Body of pancreas (tissue), 4 donors: ENCODE data around the gene NOB1.

Source experiments
- POLR2A ChIP-seq, 3 donors: fragments of 450-650 bp; IDR thresholded peaks; one replicate each; pipeline ENCODE4 v1.6.1; 2016; ENCODE audit warnings: antibody characterized with exemption in 3 of 3, mild to moderate bottlenecking in 2 of 3
- TF ChIP-seq, protein P1 (sequence below), 7 experiments: fragments of 450-650 bp in 4 of 7; fragments of 200-600 bp in 3 of 7; sonication (generic) in 3 of 7; IDR thresholded peaks; one replicate each; pipeline ENCODE4 v1.5.1; 2016 to 2019; ENCODE audit warnings: antibody characterized with exemption in 7 of 7

DNA sequence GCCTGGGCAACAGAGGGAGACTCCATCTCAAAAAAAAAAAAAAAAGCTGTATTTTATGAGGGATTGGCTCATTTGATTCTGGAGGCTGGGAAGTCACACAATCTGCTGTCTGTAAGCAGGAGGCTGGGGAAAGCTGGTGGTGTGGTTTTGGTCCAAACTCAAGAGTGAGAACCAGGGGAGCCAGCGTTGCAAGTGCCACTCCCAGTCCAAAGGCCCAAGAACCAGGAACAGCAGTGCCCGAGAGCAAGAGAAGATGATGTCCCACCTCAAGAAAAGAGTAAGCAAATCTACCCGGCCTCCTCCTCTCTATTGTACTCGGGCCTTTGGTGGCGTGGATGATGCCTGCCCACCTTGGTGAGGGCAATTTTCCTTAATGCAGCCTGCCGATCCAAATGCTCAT is 22.6 kb downstream of the NOB1 start:
- TF ChIP-seq, protein P1, sequence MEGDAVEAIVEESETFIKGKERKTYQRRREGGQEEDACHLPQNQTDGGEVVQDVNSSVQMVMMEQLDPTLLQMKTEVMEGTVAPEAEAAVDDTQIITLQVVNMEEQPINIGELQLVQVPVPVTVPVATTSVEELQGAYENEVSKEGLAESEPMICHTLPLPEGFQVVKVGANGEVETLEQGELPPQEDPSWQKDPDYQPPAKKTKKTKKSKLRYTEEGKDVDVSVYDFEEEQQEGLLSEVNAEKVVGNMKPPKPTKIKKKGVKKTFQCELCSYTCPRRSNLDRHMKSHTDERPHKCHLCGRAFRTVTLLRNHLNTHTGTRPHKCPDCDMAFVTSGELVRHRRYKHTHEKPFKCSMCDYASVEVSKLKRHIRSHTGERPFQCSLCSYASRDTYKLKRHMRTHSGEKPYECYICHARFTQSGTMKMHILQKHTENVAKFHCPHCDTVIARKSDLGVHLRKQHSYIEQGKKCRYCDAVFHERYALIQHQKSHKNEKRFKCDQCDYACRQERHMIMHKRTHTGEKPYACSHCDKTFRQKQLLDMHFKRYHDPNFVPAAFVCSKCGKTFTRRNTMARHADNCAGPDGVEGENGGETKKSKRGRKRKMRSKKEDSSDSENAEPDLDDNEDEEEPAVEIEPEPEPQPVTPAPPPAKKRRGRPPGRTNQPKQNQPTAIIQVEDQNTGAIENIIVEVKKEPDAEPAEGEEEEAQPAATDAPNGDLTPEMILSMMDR (IDR thresholded peaks at IDR 0.05): no peak
- TF ChIP-seq POLR2A (IDR thresholded peaks at IDR 0.05): no peak
